GM21367 (cell line): Measurements from ENCODE around the gene ADAM29.
"Not testable (repeated sequence)": the region's sequence is repeated elsewhere in the genome, so short reads cannot be mapped to it uniquely, and the experiment has no call there.

ENCODE experiments used
- ATAC-seq: cut with Tn5 transposase; IDR thresholded peaks from one replicate; pipeline ENCODE4 v1.9.1; 2021; ENCODE audit not compliant: unreplicated experiment

Gene ADAM29

DNA sequence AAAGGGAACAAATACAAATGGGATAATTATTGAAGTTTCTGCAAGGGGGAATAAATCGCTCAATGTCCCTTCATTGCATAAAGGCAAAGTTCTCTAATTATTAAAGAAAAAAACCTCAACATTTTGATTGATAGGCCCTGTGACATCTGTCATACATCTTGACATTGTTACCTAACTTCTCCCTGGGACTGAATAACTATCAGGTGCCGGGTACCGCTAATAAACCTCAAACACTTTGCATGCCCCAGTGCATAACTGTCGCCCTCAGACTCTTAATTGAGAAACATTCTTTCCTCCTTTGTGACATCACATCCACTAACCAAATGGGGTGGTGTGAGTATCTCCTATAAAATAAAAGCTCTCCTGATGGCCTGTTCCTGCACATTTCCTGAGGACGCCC, at the start of gene ADAM29:
TSS of gene ADAM29 (plus strand) at position 301 of the 400 bp plus-strand sequence. CDS start 57,168 bp downstream, outside the sequence.
- no peak for ATAC-seq

DNA sequence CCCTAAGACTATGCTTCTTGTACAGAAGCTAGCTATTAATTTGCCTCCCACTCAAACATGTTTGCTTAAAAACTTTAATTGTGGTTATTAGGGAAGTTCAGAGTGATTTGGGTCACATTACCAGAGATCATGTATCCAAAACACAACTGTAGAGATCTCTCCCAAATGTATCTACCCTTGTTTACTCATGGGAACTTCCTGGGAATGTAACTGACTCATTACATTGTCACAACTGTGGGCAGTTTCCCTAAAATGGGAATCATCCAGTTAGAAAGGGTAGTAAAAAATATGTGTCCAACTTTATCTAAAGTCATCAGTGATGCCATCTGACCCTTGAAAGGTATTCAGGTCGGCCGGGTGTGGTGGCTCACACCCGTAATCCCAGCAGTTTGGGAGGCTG, 48.8 kb upstream of the ADAM29 start:
- ATAC-seq = no peak

DNA sequence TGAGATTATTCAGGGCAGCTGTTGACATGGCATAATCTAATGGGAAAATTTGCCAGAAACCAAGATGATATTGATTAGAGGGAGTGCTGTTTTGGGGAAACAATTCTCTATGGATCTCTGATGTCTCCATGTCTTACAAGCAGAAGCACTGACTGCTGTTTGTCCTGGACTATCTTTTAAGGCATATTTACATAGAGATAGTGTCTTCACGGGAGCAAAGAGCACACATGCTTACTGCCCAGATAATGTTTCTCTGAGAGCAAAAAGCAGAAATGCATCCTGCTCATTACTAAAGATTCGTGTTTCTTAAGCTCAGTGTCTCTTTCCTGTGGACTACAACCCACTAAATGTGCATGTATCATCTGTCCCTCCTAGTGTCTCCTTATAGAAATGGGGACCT, 47.8 kb upstream of the ADAM29 start:
- no peak for ATAC-seq

DNA sequence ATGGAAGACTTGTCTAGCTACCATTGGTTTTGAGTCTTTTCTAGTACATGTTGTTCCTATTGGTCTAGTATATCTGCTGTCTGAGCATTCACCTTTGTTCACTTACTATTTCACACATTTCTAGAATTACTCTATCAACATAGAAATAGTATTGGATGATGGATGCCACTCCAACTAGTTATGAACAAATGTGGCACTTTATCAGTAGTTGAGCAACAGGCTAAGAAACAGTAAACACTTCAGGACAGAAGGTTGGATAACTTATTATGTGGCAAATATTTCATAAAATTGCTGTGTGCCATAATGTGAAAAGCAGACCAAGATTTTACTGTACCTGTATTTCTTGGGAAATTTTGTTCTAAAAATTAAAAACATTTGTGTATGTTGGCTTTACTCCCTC, 46.8 kb upstream of the ADAM29 start:
- ATAC-seq = no peak

DNA sequence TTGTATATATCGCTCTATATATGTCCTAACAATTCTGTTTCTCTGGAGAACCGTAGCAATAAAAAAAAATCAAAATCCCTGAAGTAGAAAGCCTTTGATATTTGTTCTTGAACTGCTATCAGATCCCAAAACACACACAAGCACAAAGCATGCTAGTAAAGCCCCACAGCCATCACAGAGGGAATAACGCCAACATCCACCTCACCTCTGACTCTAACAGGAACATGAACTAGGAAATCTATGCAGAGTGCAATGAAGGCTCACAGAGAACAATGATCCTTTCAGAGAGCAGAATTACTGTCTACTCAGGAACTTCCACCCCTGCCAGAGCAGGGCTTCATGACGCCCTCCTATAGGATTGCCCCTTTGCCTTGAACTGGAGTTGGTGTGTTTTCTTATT, 45.0 kb upstream of the ADAM29 start:
- ATAC-seq = not testable (repeated sequence)

DNA sequence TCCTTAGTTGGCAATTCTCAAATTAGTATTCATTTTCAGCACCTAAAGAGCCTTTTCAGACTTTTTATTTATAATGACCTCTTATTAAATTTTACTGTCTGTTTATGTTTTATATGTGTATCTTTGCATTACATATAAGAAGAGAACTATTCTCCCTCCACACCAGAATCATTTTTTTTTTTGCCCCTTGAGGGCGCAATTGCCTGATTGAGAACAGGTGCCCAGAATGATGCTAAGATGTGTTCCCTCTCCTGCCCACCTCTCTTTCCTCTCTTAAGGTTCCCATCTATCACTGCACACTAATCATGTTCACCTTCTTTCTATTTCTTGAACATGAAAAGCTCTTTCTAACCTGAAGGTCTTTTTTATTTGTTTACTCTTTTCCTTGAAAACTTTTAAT, 44.2 kb upstream of the ADAM29 start:
- peak; percentile 69 for ATAC-seq

DNA sequence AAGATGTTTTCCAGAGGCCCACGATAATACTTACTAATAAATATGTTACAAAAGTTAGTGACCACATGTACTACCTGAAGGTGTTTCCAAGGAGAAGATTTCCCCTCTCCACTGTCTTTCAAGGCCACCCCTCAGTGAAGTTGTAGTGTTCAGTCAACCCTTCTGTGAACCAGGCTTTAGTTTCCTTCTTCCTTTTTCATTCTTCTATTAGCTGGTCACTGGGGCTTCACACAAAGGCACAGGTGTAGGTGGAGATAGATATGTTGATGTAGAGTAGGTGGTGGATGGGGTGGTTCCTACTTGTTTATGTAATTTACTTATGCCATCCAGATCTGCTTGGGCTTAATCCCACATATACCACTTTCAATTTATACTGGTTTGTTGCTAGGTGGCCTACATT, 43.3 kb upstream of the ADAM29 start:
- ATAC-seq = no peak

DNA sequence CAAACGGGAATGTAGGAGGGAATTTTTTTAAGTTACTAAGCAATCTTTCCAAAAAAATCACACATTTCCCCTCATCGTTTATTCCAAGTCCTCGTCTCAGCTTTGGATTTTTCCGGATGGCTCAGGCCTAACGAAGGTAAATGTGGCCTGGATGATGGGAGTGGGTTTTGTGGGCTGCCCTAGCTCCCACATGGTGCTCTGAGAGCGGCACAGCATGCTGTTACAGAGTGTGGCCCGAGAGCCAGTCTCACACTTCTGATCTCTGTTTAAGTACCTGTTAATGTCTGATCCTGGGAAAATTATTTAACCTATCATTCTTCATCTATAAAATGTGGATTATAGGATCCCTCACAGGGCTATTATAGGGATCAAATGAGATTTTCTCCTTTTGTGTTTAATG, 38.2 kb upstream of the ADAM29 start:
- no peak for ATAC-seq

DNA sequence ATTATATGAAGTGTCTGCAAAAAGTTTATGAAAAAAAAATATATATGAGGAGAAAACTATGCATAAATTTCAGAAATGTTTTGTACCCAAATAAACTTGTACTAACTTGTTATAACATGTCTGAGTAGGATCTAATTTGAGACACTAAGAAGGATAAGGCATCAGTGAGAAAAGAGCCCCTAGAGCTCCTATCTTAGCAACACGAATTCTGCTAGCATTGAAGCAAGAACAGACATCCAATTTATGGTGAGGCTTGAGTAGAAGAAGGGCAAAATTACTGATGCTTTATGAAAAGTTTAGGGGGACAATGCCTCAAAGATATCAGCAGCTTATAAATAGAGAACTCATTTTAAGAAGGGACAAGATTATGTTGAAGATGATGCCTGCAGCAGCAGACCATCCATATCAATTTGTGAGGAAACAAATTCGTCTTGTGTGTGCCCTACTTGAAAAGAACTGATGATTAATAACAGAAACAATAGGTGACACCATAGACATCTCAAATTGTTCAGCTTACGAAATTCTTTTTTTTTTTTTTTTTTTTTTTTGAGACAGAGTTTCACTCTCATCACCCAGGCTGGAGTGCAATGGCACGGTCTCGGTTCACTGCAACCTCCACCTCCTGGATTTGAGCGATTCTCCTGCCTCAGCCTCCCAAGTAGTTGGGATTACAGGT, 35.7 kb upstream of the ADAM29 start:
- ATAC-seq = no peak

DNA sequence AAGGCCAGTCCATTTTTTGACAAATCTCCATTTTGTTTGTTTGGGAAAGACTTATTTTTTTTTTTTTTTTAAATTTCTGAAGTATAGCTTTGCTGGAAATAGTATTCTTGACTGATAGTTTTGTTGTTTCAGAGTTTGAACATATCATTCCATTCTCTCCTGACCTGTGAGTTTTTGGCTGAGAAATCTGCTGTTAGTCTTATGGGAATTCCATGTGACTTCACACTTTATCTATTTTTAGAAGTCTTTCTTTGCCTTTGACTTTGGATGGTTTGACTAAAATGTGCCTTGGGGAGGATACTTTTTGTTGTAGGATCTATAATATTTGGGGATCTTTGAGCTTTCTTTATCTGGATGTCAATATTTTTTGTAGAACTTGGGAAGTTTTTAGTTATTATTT, 10.7 kb upstream of the ADAM29 start:
- ATAC-seq = no peak

DNA sequence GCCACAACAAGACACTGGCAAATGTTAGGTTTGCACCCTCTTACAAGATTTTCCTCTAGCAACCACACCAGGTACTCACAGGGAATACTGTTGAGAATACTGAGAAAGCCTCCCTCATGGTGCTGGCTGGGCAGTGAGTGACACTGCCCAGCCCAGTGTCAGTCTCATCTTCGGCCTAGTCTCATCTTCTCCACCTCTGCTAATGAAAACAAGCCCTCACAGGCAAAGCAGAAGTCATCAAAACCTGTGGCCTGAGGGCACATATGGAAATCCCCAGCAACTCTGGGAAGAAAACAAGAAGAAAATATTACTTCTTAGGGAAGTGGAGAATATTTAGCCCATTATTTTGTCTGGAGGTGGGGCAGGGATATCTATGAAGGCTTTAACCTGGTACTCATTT, 7.9 kb upstream of the ADAM29 start:
- ATAC-seq = no peak

DNA sequence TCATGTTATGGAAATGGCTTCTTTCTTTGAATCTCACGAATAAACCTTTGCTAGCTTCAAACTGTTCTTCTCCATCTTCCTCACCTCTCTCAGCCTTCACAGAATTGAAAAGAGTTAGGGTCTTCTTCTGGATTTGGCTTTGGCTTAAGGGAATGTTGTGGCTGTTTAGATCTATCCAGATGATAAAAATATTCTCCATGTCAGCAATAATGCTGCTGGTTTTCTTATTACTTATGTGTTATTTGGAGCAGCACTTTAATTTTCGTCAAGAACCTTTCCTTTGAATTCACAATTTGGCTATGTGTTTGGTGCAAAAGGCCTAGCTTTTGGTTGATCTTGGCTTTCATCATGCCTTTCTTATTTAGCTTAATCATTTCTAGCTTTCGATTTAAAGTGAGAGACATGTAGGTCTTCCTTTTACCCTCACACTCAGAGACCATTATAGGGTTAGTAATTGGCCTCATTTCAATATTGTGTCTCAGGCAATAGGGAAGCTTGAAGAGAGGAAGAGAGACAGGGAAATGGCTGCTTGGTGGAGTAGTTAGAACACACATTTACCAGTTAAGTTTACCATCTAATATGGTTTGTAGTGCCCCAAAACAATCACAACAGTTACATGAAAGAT, 5.1 kb upstream of the ADAM29 start:
- no peak for ATAC-seq

DNA sequence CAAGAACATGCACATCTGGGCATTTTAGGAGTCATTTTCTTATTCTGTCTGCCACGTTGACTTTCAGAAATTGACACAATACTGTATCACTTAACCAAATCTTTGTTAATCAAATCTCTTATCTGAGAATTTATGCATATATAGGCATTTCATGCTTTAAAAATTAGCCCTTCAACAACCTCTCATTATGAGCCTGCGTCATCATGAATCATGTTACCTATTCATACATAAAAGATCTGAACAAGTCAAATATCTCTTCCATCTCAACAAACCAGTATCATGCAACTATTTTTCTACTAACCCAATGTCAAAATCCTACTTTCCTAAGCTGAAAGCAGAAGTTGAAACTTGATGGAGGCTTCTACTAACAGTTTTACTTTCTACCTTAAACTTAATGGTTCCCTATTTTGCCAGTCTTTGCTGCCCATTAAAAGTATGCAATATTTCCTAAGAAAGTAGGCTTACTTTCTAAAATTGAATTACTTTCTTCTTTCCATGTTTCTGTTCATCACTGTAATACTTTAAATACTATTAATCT, 1.8 kb downstream of the ADAM29 start:
- no peak for ATAC-seq

DNA sequence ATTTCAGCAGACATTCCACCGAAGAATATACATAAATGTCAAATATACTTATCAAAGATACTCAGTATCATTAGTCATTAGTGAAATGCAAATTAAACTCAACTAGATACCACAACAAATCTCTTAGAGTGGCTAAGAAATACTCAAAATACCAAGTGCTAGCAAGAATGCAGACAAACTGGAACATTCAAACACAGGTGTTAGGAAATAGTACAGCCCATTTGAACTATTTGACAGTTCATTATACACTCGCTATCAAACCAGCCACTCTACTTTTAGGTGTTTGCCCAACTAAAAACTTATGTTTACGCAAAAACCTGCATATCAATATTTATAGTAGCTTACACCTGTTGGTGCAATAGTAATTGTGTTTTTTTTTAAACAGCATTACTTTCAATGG, 8.8 kb downstream of the ADAM29 start:
- no peak for ATAC-seq

DNA sequence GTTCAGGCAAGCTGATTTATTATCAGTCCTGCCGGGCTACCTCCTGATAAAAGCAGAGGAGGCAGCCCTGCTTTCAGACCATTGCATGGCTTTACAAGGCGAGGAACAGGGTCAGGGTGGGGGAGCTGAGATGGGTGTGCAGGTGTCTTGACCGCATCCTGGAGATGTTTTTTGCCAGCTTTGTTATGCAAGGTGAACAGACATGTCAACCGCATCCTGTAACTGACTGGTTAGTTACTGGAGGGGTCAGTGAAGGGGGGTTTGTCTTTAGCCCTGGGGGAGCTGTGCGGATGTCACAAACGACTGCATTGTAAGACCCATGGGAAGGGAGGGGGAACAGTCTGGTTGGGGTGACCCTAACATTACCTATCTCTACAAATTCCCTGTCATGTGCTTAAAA, 10.0 kb downstream of the ADAM29 start:
- ATAC-seq = peak; percentile 65

DNA sequence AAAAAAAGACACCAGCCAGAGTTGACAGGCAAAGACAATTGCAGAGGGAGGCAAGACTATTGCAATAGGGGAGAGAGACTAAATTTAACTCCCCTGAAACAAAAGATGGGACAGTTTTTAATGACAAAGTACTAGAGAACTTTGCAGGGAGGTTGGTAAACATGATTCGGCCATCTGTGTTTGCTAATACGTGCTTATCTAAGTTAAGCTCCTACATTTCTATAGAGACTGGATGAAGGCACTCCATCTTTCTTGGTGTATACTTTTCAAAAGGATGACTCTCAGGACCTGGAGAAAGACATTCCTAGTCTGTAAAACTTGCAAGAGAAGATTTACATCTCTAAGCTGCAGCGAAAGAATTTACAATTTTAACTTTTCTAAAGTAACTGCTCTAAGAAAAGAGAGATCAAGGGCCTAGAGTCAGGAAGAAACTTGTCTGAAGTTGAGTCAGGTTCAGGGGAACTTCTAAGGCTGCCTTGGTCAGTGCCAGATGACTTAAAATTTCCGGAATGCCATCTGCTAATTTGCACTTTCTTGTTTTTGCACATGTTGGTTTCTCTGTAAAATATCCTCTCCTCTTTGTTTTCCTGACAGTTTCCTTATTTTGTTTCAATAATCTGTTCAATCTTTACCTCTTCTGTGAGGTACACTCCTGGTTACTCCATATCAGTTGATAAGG, 10.6 kb downstream of the ADAM29 start:
- no peak for ATAC-seq

DNA sequence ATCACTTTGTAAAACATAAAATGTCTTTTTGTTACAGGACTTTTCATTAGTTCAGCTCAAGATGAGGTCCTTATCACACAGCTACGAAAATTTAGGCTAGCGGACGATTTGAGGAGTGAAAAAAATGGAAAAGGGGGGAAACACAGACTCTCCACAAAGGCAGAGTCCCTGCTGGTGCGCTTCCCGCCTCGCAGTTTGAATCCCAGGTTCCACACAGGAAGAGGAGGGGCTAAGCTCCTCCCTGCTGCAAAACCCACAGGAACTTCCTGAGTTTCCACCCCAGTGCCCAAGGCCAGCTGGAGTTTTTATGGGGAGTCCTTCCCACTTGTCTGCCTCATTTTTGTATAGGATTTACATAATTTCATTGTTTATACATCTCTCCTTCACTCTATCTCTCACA, 11.2 kb downstream of the ADAM29 start:
- ATAC-seq = no peak

DNA sequence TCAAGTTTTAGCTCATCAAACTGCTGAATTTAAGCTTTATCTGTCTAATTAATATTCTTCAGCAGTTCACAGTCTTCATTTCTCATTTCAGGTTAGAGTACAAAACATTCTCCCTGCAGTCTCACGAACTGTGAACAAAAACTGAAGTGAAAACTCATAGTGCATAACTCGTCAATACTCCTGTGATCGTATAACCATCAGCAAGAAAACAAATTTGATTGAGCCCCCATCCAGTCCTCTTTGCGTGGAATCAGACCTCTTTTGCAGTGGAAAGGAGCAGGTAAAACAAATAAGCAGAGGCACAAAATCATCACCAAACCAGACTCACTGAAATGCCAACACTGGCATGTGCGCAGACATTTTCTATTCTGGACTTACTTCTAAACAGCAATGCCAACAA, 12.7 kb downstream of the ADAM29 start:
- ATAC-seq = no peak

DNA sequence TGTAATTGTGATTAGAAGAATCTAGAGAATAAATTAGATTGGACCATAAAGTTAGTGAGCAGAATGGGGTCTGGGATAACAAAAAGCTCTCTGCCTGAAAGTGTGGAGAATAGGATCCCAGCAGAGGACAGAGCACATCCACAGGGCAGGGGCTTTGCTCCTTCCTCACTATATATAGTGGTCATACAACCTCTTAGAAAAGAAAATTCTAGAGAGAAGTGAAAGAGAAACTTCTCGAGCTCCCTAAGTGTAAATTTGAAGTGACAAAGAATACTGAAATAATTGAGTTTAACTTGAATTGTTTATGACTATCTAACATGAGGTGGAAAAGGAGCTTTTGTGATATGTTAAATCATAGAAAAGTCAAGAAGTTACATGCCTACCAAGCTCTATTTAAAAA, 14.9 kb downstream of the ADAM29 start:
- no peak for ATAC-seq

DNA sequence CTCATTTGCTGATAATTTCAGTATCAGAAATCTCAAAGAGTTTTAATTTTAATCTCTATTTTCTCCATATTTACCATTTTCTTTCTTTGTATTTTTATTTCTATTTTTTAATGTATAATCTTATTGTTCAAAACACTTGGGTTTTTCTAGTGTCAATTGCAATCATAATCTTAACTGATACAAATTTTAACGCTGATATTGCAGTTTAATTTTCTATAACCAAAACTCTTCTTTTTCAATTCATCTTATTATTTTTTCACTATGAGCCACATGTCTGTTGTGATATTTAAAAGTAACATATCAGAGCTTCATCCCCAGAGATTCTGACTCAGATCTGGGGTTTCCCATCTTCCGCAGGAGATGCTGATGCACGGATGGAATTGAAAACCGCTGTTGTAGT, 16.2 kb downstream of the ADAM29 start:
- no peak for ATAC-seq

DNA sequence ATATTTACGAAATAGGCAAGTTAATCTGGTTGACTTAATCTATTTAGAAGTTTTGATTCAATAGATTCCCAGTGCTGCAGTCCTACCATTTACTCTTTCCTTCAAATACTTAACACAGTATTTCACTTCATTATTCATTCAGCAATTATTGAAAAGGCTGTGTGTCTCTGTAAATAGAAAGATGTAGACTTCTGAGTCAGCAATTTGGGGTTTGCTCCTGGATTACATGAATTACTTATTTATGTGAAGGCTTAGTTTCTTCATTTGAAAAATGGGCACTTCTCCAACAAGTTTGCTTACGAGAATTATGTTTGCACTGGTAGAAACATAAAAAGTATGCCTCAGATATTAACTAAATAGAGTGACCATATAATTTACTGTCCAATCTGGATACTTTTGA, 17.4 kb downstream of the ADAM29 start:
- no peak for ATAC-seq

DNA sequence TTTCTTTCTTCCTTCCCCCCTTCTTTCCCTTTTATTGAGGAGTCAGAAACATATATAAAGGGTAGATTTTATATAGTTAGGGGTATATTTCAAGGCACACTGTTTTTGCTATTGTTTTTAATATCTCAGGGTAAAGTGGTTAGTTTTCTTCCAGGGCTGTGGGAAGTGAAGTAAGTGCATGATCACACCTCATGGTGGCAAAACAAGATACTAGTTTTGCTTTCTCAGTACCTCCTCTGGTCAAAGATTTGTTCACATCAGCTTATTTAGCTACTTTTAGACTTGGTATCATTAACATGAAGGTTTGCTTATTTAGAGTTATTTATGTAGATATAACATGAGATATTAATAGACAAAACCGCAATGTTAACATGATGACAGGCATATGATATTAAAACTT, 21.8 kb downstream of the ADAM29 start:
- no peak for ATAC-seq
